HG03575 (cell line): ENCODE measurements around the gene FAM110D.

Experiments
- ATAC-seq: cut with Tn5 transposase; IDR thresholded peaks from one replicate; pipeline ENCODE4 v1.9.1; 2021; ENCODE audit not compliant: unreplicated experiment, insufficient number of reproducible peaks, low FRiP score; ENCODE audit errors: extremely low read depth

Gene FAM110D

DNA sequence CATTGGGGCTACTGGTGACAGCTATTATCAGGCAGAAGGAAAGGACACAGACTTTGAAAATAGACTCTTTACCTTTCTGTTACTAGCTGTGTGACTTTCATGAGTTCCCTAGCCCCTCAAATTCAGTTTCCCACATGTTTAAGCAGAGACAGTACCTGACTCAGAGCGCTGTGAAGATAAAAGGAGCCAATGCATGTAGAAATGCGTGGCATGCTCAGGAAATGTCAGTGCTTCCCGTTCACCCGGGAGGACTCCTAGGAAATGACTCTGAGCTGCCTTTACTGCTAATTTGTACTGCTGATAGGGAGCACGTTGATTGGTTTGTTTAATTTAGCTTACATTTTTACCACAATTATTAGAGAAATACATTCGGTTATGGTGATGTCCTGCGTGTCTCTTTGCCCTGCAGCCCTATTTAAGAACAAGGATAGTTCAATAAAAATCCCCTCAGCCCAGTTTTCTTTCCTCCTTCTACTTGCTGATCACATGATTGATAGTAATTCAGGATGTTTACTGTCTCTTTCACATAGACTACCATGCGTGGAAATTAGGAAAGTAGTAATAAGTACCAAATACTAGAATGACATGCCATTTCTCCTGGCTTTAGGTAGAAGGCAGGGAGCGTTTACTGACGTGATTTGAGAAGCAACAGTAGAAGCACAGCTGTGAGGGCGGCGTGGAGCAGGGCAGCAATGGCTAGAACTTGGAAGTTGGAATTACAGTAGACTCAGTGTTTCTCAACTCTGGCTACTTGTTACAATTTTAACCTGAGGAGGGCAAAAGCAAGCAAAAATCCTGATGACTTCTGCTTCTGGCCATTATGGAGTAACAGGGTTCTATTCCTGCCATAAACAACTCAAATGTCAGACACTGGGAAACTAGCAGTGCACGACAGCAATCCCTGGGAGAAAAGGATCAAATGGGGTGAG lies 31.4 kb upstream of the FAM110D start:
- no peak for ATAC-seq

DNA sequence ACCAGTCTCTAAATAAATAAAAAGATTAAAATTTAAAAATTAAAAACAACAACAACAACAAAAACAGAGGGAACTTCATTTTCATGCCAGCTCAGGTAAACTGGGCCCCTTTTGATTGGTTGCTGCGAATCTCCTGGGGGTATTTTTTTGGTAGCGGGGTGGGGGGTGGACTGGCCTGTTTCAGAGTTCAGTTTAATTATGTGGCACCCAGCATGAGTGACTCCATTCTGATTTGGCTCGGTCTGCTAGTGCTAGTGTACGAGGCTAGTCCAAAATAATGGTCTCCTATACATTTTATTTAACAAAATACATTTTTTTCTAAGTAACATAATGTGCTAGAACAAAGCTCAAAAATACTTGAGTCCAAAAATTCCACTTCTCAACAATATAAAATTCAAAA lies 29.1 kb upstream of the FAM110D start:
- ATAC-seq = no peak

DNA sequence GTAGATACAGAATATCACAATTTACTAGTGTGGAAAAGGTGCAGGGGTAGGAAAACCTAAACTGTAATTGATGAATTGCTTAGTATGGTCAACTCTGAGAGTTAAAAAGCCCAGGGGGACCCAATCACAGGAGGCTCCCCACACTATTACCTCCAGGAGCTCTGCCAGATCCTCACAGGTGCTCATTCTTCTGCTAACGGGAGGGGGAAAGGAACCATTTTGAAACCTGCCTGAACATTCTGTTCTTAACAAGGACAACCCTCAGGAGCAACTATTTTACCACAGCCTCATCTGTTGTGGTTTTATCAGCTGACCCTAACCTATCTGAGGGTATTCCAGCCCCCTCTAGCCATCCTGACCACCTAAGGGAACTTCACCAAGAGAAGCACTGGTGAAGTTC lies 28.2 kb upstream of the FAM110D start:
- no peak for ATAC-seq

DNA sequence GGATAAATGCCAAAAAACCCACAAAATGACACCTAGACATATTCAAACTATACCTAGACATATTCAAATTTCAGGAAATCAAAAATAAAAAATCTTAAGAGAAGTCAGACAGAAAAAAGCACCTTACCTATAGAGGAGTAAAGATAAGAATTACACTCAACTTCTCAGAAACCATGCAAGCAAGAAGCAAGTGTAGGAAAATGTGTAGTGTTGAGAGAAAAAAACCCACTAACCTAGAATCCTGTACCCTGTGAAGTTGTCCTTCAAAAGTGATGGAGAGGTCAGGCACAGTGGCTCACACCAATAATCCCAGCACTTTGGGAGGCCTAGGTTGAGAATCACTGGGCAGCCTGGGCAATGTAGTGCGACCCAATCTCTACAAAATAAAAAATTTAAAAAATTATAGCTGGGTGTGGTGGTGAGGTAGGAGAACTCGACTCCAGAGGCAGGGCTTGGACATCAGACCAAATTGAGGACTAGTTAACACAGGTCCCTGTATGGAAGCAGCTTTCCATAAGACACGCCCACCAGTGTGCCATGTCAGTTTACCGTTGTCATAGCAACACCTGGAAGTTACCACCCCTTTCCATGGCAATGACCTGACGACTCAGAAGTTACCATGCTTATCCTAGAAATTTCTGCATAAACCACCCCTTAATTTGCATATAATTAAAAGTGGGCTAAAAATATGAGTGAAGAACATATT lies 26.6 kb upstream of the FAM110D start:
- no peak for ATAC-seq

DNA sequence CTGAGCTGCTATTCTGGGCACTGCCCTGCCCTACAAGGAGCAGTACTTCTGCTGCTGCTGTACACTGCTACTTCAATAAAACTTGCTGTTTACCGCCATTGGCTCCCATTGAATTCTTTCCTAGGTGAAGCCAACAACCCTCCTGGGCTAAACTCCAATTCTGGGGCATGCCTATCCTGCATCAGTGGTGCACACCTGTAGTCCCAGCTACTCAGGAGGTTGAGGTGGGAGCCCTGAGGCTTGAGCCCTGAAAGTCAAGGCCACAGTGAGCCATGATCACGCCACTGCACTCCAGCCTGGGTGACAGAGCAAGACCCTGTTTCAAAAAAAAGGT lies 26.1 kb upstream of the FAM110D start:
- no peak for ATAC-seq

DNA sequence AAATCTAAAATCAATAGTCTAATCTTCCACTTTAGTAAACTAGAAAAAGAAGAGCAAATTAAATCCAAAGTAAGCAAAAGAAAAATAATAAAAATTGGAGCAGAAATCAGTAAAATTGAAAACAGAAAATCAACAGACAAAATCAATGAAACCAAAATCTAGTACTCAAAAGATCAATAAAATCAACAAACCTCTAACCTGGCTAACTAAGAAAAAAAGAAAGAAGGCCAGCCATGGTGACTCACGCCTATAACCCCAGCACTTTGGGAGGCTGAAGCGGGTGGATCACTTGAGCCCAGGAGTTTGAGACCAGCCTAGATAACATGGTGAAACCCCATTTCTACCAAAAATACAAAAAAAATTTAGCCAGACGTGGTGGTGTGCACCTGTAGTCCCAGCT lies 24.4 kb upstream of the FAM110D start:
- ATAC-seq = no peak

DNA sequence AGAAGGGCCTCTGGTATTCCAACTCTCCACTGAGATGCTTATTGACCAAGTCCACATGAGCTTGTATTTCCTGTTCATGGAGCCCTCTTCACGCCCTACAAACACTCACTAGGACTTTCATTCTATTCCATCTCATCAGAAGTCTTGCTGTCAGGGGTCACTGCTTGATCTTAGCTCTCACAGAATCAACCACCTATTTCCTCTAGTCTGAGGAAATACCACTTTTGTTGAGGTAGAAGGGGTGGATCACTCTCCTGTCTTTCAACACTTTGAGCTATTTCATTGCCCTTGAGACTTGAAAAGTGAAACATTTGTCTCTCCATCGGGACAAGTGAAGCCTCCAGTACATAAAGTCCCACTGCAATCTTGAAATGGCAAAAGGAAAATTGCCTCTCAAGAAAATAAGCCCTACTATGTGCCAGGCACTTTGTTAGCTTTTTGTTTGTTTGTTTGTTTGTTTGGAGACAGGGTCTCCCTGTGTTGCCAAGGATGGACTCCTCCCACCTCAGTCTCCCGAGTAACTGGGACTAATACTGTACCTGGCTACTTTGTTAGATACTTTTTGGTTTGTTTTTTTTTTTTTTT lies 19.8 kb upstream of the FAM110D start:
- no peak for ATAC-seq

DNA sequence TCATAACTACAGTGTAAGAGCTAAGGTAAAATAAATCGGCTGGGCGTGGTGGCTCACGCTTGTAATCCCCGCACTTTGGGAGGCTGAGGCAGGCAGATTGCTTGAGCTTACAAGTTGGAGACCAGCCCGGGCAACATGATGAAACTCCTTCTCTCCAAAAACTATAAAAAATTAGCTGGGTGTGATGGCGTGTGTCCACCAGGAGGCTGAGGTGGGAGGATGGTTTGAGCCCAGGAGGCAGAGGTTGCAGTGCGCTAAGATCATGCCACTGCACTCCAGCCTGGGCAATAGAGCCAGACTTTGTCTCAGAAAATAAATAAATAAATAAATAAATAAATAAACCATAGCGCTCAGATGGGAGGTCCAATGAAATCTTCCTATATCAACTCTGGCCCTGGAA lies 16.7 kb upstream of the FAM110D start:
- no peak for ATAC-seq

DNA sequence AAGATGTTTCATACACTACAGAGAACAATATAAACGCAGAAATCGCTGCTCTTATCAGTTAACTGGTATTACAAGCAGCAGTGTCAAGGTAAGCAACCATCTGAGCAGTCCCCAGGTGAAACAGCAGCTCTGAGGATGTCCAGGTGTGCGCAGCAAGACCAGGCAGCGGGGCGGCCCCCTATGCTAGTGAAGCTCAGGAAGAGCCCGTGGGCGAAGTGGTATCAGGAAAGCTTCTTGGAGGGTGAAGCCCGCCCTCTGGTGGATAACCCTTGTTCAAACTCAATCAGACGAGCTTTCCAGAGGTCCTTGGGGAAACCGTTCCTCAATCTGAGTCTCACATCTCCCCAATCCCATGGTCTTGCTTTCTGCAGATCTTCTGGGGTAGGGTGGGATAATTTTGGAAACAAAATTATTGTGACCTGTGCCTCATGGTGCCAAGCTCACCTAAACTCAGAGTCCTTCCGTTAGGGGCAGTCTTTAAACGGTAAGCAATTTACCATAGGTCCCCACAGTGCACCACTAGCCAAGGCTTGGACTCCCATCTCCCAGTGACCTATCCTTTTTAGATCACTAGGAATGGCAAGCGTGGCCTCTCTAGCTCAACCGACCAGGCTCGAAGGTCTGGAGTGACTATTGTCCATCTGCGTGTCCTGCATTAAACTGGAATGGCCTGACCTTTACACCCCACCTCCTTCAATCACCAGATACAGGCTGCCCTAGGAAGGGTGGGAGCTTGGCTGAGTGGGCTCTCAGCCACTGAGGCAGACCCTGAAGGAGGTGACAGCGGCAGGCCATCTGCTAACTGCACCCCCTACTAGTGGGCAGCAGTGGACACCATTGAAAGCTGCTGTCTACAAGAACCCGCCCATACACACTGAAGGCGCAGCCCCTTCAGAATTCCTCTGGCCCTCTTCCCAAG lies 13.6 kb upstream of the FAM110D start:
- ATAC-seq = no peak

DNA sequence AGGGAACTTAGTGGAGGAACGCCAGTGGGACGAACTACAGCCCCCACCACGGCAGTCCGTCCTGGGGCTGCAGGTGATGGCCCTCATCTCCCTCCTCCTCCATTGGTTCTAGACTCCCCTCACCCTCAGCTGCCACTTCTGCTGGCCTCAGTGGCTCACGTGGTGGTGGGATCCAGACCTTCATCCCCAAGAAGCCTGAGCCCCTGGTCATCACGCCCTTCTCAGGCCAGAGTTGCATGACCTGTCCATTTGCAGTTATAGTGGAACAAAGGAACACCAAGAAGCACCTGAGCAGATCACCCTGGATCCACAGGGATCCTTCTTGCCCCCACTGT lies 13.0 kb upstream of the FAM110D start:
- ATAC-seq = no peak

DNA sequence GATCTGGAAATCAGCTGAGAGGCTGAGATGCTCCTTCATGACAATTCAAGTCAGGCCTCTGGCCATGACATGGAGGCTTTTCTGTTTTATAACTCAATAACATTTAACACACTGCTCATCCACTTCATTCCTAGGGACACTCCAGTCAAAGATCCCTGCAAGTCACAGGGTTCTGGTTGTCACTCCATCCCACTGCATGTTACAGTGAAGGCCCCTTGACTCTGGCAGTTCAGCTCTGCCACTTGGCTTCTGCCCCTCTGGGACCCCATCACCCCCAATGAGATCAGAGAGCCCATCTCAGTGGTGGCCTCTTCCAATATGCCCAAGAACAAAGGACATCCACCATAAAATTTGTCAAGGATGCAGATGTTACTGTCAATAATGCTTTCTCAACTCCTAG lies 10.0 kb upstream of the FAM110D start:
- ATAC-seq = no peak

DNA sequence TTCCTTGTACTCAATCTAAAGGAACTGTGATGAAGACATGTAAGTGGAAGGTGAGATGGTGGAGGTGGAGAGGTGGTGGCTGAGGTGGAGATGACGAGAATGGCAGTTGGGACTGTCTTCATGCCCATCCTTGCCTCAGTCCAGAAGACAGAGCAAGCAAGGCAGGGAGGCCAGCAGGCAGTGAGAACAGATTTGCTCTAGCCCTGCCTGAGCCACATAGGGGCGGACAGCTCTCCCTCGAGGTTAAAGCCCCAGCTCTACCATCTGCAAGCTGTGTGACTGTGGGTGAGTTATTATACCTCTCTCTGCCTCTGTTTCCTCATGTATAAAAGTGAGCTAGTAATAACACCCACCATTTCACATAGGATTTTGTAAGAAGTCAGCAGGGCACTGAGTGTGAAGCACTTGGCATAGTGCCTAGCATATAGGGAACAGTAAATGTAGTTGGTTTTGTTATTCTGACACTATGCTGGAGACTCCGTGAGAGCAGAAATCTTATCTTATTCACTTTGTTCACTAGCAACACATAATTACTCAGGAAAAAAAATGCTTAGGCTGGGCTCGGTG lies 4.8 kb upstream of the FAM110D start:
- no peak for ATAC-seq

DNA sequence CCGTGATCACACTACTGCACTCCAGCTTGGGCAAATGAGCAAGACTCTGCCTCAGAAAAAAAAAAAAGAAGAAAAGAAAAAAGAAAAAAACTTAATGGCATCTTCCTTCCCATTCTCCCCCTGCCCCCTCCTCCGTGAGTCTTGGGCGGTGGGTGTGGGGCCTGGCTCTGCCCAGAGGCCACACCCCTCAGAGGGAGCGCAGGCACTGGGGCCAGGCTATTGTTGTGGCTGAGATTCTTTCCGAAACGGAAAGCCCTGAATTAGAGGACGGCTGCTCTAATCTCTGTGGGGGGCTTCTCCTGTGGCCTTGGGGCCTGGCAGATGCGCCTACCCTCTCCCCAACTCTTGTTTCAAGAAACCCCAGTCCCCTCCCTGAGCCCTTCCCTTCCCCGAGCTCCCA lies 4.1 kb upstream of the FAM110D start:
- no peak for ATAC-seq

DNA sequence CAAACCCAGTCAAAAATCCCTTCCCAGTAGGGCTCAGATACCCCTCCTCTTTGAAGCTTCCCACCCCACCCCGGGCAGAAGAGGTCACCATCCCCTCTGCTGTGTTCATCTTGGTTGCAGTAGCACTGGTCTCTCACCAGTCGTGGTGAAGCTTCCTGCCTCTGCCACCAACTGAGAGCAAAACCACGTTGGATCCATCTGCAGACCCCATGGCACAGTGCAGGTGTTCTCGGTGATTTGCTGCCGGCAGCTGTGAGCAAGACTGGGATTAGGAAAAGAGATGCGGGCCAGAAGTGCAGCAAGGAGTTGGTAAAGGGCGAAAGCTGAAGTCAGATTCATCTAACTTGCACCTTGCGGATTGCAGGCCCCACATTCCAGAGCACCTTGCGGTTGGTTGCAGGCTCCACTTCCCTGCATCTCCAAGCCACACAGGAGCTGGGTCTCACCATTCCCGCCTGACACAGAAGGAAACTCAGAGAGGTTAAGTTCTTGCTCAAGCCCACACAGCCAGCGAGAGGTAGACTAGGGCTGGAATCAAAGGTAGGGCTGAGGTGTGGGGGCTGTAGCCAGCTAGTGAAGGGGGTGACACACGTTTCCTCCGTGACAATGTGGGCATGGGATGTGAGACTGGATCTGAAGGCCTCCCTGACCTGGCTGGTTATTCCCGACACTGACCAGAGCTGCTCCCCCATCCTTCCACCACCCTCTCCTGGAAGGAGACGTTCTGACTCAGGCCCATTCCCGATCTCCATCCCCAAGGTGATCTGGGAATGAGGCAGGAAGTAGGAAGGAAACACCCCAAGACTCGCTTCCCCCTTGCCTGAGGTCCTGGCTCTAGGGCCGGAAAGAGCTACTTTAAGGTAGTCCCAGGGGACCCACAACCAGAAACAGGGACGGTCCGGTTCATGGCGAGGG lies 3.3 kb upstream of the FAM110D start:
- no peak for ATAC-seq

DNA sequence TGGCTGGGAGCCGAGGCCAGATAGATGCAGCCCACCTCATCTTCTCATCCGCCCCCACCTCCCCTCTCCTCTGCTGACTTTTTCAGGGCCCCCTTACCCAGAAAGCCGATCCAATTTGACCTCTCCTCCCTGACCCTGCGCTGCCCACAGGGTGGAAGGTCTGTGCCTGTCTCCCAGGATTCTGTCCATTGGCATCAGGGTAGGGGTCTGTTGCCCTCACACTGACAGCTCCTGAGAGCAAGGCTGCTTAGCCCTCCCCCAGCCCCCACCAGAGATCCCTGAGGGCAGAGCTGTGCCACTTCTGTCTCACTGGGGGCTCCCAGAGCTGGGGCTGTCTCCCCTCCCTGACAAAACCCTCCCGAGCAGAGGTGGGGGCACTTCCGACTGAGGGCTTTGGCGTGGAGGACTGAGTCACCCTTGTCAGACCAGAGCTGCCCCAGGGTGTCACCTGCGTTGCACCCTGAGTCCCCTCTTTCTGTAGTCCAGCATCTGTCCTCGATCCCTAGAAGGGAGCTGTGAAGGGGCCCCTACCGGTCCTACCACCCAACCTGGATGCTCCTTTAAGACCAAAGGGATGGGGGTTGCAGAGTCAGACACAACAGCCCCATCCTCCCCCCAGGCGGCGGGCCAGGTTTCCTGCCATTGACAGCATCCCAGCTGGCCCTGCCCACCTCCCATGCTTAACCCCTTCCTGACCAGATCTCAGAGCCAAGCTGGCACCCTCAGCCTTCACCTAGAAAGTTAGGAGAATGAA lies 2.4 kb upstream of the FAM110D start:
- ATAC-seq = no peak

DNA sequence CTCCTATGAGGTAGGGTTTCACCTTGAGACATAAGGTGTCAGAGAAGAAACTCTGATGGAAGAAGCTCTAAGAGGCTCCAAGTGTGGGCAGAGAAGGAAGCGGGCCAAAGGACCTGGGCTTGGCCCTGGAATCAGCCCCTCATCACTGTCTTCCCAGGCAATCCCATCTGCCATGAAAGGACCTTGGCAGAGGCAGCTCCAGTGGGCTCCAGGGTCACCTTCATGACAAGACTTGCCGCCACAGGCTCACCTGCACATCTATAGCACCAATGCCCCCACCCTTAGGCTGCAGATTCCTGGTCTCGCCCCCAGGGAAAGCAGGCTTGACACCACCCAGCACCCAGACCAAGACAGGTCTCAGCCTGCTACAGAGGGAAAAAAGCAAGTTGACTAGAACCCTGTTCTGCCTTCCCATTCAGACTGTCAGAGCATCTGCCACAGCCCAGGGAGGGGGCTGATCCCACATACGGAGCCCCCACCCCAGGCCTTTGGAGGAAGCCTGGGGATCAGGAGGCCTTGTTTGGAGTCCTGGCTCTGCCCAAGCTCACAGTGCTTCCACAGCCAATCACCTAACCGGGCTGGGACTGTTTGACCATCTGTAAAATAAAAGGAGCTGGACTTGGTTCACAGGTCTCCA lies 490 bp upstream of the FAM110D start:
- no peak for ATAC-seq

DNA sequence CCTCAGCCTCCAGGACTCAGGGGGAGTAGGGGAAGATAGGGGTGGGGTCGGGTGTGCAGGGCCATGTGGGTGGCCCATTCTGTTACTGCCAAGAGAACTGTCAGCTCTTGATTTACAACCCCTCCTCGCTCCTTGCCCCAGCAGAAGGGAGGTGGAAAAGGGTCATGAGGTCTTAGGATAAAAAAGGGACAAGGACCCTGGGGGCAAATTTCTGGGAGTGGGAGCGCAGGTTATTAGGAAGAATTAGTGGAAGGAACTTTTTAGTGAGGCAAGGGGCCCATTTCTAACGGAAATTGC lies 812 bp downstream of the FAM110D start:
- ATAC-seq = no peak
